Suprapubic skin (tissue), 4 donors: ENCODE measurements around the gene PTPRN2. TPM values are rescaled to one million over a fixed set of nuclear protein-coding genes. Genes with fewer than 3 reads are reported as not detected.

Experiments used
- DNase-seq, 2 donors: peaks; one replicate each; pipeline ENCODE4 v3.0.0-alpha.2; 2019; ENCODE audit warnings: low spot score in 2 of 2
- H3K27ac ChIP-seq: fragments of 200-600 bp; sonication (generic); one replicate; pipeline ENCODE4 v1.5.1; 2019
- H3K27me3 ChIP-seq: fragments of 200-600 bp; sonication (generic); one replicate; pipeline ENCODE4 v1.5.1; 2019
- H3K36me3 ChIP-seq: fragments of 200-600 bp; sonication (generic); one replicate; pipeline ENCODE4 v1.5.1; 2019
- H3K4me1 ChIP-seq: fragments of 200-600 bp; sonication (generic); one replicate; pipeline ENCODE4 v1.5.1; 2019
- H3K4me3 ChIP-seq: fragments of 200-600 bp; sonication (generic); one replicate; pipeline ENCODE4 v1.5.1; 2019; ENCODE audit warnings: mild to moderate bottlenecking
- H3K9me3 ChIP-seq: fragments of 200-600 bp; sonication (generic); one replicate; pipeline ENCODE4 v1.5.1; 2019
- EP300 ChIP-seq: sonication (generic); formaldehyde crosslinking; IDR thresholded peaks from one replicate; pipeline ENCODE4 v1.6.1; 2017; ENCODE audit warnings: antibody characterized with exemption
- POLR2A ChIP-seq, 2 donors: fragments of 450-650 bp; IDR thresholded peaks; one replicate each; pipeline ENCODE4 v1.6.1; 2017; ENCODE audit warnings: antibody characterized with exemption in 2 of 2, mild to moderate bottlenecking in 2 of 2, moderate library complexity in 2 of 2
- POLR2AphosphoS5 ChIP-seq, 3 donors: sonication (generic); formaldehyde crosslinking; IDR thresholded peaks; one replicate each; pipeline ENCODE4 v1.6.1; 2017; ENCODE audit warnings: antibody characterized with exemption in 3 of 3
- WGBS: methylation state at CpG from one replicate; pipeline ENCODE4 v1.1.5; 2018; 5-methylcytosine and 5-hydroxymethylcytosine counted together
- total RNA-seq, 4 donors: library from RNA; depleted of rRNA; stranded (reverse); fragments of >200 nt; gene quantifications; one replicate each; pipeline ENCODE4 v1.1.0, GENCODE V29; 2016
- TF ChIP-seq, protein P1 (sequence below), 2 donors: fragments of 200-600 bp in 1 of 2; fragments of 450-650 bp in 1 of 2; sonication (generic) in 1 of 2; IDR thresholded peaks; one replicate each; pipeline ENCODE4 v1.5.1; 2016 to 2019; ENCODE audit warnings: antibody characterized with exemption in 2 of 2, mild to moderate bottlenecking in 1 of 2, moderate library complexity in 1 of 2

The PTPRN2 gene
- total RNA-seq, 4 donors from 2014 or later, result 0.23 to 1.8 (median 1.3) TPM

DNA sequence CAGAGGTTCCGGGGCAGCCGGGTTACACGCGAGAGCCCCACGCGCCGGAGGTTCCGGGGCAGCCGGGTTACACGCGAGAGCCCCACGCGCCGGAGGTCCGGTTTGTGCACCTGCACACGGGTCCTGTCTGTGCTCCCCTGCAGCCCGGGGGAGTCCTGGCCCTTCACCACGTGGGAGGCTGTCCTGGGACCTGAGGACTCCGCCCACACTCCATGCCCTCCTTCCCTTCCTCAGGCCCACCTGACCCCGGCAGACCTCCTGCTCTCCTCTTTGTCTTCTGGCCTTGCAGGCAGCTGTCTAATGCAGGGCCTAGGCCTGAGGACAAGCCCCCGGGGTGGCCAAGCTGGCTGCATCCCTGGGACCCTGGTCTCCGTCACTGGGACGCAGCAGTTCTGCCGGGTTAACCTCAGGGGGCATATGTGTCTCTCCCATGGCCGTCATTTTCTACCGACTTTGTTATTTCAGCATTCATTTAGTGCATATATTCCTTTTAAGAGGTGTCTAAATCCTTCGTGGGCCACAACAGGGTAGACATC lies 876.2 kb downstream of the PTPRN2 start:
- peak in 1 of 2 donors; percentile 50 for DNase-seq
- Histone ChIP-seq H3K9me3 (no peaks in the 10 kb centered on the region), H3K27me3 (peaks cover 19% of the 10 kb centered on the region), H3K36me3 (no peaks in the 10 kb centered on the region), H3K4me3 (no peak overlapping the region), H3K4me1 (no peaks in the 10 kb centered on the region), H3K27ac (no peak overlapping the region)
- 69% methylated on average over 10 of the region's 27 CpGs for WGBS
- TF ChIP-seq EP300, result no peak
- TF ChIP-seq, protein P1, sequence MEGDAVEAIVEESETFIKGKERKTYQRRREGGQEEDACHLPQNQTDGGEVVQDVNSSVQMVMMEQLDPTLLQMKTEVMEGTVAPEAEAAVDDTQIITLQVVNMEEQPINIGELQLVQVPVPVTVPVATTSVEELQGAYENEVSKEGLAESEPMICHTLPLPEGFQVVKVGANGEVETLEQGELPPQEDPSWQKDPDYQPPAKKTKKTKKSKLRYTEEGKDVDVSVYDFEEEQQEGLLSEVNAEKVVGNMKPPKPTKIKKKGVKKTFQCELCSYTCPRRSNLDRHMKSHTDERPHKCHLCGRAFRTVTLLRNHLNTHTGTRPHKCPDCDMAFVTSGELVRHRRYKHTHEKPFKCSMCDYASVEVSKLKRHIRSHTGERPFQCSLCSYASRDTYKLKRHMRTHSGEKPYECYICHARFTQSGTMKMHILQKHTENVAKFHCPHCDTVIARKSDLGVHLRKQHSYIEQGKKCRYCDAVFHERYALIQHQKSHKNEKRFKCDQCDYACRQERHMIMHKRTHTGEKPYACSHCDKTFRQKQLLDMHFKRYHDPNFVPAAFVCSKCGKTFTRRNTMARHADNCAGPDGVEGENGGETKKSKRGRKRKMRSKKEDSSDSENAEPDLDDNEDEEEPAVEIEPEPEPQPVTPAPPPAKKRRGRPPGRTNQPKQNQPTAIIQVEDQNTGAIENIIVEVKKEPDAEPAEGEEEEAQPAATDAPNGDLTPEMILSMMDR (IDR thresholded peaks at IDR 0.05), result no peak
- no peak for TF ChIP-seq POLR2A (IDR thresholded peaks at IDR 0.05)
- TF ChIP-seq POLR2AphosphoS5 (IDR thresholded peaks at IDR 0.05), result no peak

DNA sequence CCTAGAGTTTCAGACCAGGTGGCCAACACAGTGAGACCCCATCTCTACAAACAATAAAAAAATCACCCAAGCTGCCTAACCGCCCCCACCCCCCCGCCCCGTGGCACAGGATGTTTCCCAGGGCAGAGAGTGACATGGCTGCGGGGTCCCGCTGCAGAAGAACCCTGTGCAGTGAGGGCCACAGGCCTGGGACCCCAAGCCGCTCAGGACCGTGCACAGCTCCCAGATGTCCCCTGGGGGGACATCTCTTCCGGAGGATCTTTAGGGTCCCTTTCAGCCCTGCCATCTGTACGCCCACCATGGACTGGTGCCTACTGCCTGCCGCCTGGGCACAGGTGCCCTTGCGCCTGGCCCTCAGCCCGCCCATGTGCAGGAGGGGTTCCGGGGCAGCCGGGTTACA lies 877.2 kb downstream of the PTPRN2 start:
- Histone ChIP-seq H3K4me1 (no peaks in the 10 kb centered on the region), H3K36me3 (no peaks in the 10 kb centered on the region), H3K27ac (no peak overlapping the region), H3K27me3 (peaks cover 28% of the 10 kb centered on the region), H3K9me3 (no peaks in the 10 kb centered on the region), H3K4me3 (no peak overlapping the region)
- WGBS, result no CpG with 5 or more reads among the region's 14 CpGs
- TF ChIP-seq EP300, result no peak
- TF ChIP-seq, protein P1 (IDR thresholded peaks at IDR 0.05), result no peak
- DNase-seq, result peak in 1 of 2 donors; percentile 49

DNA sequence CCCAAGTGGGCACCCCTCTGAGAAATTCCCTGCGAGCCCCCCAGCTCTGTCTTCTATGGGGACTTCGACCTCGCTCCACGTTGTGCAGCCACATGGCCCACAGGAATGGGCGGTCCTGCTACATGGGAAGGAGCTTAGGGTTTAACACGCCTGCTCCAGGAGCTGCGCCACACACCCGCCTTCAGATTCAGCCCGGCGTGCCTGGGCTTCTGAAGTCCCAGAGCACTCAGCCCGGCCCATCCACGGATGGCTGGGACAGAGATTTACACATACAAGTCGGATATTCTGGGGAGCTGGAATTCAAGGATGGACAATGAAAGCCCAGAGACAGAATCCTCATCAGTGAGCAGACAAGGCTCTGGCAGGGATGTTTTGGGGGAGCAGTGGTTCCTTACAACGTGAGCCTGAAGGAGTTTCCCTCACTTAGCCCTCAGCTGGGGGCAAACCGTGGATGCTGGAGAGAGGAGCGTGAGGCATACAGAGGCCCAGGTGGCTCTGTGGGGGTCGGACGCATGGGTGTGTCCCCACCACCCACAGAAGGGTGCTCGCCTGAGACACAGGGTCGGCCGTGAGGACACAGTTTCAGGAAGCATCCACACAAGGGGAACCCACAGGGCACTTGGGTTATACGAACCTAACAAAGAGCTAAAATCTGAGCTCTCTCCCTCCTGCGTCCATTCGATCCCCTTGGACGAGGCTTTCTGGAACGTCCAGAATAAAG lies 877.9 kb downstream of the PTPRN2 start:
- Histone ChIP-seq H3K4me1 (no peaks in the 10 kb centered on the region), H3K9me3 (no peaks in the 10 kb centered on the region), H3K4me3 (no peak overlapping the region), H3K36me3 (no peaks in the 10 kb centered on the region), H3K27me3 (peaks cover 31% of the 10 kb centered on the region), H3K27ac (no peak overlapping the region)
- TF ChIP-seq, protein P1 (IDR thresholded peaks at IDR 0.05), result no peak
- TF ChIP-seq POLR2AphosphoS5 (IDR thresholded peaks at IDR 0.05), result no peak
- TF ChIP-seq EP300, result no peak
- no peak for TF ChIP-seq POLR2A (IDR thresholded peaks at IDR 0.05)
- DNase-seq, result peak in 1 of 2 donors; percentile 74
- WGBS, result 88% methylated on average over 23 of the region's 26 CpGs

DNA sequence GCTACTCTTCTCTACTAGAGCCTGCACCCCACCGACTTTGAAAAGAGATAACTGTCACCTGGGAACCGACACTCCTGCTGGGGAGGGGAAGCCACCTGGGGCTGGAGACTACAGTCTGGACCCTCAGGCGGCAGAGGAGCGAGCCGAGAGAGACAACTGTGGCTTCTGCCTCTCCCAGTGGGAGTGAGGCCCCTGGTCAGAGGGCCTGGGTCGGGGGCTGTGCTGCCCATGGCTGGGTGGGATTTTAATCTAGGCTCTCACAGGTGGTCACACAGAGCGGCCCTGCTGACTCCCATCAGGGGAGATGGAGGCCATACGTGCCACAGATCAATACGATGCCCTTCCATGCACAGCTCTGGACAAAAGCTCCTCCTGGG lies 878.7 kb downstream of the PTPRN2 start:
- peak in 1 of 2 donors; percentile 41 for DNase-seq
- no peaks in the 10 kb centered on the region for H3K4me1 ChIP-seq
- WGBS, result 68% methylated on average over 8 of the region's 9 CpGs
- no peaks in the 10 kb centered on the region for H3K9me3 ChIP-seq
- TF ChIP-seq, protein P1 (IDR thresholded peaks at IDR 0.05), result no peak
- TF ChIP-seq POLR2AphosphoS5 (IDR thresholded peaks at IDR 0.05) (no peak), POLR2A (IDR thresholded peaks at IDR 0.05) (no peak), EP300 (no peak)
- H3K27me3 ChIP-seq, result peaks cover 35% of the 10 kb centered on the region
- no peak overlapping the region for H3K27ac ChIP-seq
- no peak overlapping the region for H3K4me3 ChIP-seq
- H3K36me3 ChIP-seq, result no peaks in the 10 kb centered on the region

DNA sequence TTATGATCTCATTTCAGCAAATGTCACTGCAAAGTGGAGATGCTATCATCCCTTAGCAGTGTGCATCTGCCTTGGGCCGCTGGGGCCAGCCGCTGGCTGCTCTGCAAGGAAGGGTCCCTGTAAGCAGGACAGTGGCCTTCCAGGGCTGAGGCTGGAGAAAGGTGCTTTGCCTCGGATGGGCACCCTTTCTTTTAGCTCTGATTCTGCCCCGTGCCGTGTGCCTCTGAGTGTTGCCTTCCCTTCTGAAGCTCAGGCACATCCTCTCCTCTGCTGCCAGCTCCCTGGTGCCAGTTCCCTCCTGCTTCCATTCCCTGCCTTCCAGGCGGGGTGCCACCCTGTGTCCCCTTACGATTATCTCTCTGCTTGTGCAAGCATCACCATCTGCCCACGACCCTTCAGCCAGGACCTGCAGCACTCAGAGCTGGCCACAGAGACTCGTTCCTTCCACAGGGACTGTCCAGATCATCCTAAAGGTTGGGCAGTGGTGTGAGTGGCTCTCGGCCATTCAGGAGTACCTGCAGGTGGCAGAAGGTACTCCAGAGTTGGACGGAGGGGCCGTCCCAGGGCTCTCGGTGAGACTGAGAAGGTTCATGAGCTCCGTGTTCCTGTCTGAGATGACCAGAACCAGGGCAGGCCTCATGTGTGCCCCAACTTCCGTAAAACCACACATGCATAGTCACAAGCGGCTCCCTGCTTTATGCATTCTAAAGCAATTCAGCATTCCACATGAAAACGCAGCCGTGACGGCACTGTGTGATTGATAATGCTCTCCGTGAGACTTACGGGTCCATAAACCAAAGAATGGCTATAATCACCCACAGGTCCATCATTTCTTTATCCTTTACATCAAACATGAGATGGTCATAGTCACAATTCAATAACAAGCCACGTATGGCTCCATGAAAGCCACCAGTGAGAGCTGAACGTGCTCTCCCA lies 879.4 kb downstream of the PTPRN2 start:
- peaks cover 41% of the 10 kb centered on the region for H3K27me3 ChIP-seq
- WGBS, result 75% methylated on average over 22 of the region's 23 CpGs
- H3K4me1 ChIP-seq, result no peaks in the 10 kb centered on the region
- H3K36me3 ChIP-seq, result no peaks in the 10 kb centered on the region
- no peak overlapping the region for H3K27ac ChIP-seq
- H3K4me3 ChIP-seq, result no peak overlapping the region
- no peak for TF ChIP-seq POLR2A (IDR thresholded peaks at IDR 0.05)
- TF ChIP-seq, protein P1 (IDR thresholded peaks at IDR 0.05), result no peak
- TF ChIP-seq POLR2AphosphoS5 (IDR thresholded peaks at IDR 0.05), result no peak
- no peak for TF ChIP-seq EP300
- H3K9me3 ChIP-seq, result no peaks in the 10 kb centered on the region
- DNase-seq, result peak in 1 of 2 donors; percentile 69
